Activated CD4-positive, CD25-positive, alpha-beta regulatory T cell treated with anti-CD3 and anti-CD28 coated beads, Interleukin-2, amount 50 U/mL, for 72 hours (primary cell): Measurements from ENCODE around the gene TRMT44.
"Not testable (repeated sequence)": the region's sequence is repeated elsewhere in the genome, so short reads cannot be mapped to it uniquely, and the experiment has no call there.

Experiments
- DNase-seq: peaks from one replicate; pipeline ENCODE4 v3.0.0; 2021

TRMT44 gene

DNA sequence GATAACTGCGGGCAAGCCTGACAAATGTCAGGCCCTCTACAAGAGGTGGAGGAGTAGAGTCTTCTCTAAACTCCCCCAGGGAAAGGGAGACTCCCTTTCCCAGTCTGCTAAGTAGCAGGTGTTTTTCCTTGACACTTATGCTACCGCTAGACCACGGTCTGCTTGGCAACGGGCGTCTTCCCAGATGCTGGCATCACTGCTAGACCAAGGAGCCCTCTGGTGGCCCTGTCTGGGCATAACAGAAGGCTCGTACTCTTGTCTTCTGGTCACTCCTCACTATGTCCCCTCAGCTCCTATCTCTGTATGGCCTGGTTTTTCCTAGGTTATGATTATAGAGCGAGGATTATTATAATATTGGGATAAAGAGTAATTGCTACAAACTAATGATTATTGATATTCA is 33.7 kb upstream of the TRMT44 start:
- not testable (repeated sequence) for DNase-seq

GRCh38 chr4:8407316-8407715 is 33.3 kb upstream of the TRMT44 start:
- DNase-seq, result no peak

- DNase-seq, result no peak
These were observed 32.8 kb upstream of the TRMT44 start for GRCh38 chr4:8407756-8408155.

DNA sequence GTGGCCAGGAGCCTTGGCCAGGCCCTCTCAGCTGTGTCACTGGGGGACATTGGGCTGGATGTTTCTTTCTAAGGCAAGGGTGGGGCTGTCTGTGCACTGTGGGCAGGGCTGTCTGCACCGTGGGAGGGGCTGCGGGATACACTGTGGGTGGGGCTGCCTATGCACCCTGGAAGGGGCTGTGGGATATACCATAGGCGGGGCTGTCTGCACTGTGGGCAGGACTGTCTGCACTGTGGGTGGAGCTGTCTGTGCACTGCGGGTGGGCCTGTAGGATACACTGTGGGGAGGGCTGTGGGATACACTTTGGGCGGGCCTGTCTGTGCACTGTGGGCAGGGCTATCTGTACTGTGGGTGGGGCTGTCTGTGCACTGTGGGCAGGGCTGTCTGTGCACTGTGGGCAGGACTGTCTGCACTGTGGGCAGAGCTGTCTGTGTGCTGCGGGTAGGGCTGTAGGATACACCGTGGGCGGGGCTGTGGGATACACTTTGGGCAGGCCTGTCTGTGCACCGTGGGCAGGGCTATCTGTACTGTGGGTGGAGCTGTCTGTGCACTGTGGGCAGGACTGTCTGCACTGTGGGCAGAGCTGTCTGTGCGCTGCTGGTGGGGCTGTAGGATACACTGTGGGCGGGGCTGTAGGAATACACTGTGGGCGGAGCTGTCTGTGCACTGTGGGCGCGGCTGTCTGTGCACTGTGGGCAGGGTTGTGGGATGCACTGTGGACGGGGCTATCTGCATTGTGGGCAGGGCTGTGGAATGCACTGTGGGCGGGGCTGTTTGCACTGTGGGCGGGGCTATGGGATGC is 31.1 kb upstream of the TRMT44 start:
- no peak for DNase-seq

DNA sequence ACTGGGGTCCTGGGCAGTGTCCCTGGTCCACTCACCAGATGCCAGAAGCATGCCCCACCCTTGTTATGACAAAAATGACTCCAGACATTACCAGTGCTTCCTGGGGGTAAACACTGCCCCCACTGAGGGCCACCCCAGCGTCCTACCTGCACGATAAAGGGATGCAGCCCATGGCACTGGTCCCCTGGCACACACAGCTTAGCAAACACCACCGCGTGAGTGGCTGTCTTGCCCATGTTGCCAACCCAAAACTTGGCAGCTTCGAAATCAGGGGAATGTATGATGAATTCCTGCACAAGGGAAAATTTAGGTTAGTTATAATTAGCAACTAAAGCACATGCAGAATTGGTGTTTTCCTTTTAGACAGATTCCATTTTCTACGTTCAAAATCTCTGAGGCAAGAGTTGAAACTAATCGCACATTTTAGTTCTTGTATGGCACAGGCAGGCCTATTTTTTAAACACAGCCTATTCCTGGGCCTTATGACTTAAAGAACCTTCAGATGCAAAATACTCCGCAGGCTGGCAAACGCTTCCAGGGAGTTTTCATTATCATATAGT is 30.4 kb upstream of the TRMT44 start:
- DNase-seq, result no peak

DNA sequence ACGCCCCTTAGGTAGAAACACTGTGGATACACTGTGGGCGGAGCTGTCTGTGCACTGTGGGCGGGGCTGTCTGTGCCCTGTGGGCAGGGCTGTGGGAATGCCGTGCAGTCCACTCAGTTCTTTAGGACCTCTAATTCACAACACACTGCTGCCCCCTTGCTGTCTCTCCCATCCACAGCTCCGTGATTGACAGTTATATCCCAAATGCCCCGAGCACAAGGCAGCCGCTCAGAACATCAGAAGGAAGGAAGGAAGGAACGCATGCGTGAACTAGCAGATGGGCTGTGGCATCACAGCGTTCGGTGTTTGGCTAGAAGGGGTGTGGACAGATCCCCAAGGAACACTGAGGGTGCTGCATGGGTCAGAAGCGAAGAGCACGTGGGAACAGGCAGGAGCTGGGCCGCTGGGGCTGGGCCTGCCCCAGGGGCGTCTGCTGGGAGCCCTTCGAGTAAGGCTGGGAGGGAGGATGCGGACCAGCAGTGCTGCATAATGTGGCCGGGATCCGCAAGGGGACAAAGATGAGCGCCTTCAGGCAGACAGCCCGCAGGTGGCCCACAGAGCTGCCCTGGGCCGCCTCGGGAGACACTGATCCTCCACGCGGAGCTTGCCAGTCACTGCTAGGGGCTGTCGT is 29.8 kb upstream of the TRMT44 start:
- DNase-seq, result no peak

- DNase-seq, result no peak
These were observed 29.0 kb upstream of the TRMT44 start for GRCh38 chr4:8411351-8412180.

DNA sequence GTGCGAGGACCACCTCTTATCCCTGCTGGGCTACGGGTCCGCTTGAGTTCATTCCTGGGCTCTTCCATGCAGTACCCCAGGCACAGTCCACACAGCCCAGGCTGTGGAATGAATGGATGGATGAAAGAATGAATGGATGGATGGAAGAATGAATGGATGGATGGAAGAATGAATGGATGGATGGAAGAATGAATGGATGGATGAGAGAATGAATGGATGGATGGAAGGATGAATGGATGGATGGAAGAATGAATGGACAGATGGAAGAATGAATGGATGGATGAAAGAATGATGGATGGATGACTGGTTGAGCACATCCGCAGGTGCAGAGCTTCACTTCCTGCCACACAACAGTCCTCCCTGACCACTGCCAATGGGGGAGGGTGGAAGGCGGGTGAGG is 28.3 kb upstream of the TRMT44 start:
- no peak for DNase-seq

DNA sequence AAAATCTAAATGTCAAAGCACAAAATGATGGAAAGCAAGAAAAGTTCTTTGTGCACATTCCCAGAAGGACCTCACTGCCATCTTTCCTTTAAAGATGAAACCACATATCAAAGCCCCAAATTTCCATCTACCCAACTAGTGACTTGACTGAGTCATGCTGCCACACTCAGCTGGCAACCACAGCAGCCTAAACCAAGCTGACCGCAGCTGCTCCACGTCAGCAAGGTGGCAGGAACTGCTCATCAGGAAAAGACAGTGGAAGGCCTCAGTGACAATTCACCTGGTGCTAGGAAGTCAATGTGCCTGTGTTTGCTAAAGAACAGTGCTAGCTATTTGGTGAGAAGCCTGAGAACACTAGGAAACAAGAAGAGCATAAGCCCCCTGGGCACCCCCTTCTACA is 26.2 kb upstream of the TRMT44 start:
- DNase-seq, result no peak

- no peak for DNase-seq
These were observed 23.4 kb upstream of the TRMT44 start for GRCh38 chr4:8417071-8417614.

- DNase-seq, result no peak
These were observed 21.1 kb upstream of the TRMT44 start for GRCh38 chr4:8419222-8420041.

- not testable (repeated sequence) for DNase-seq
These were observed 20.4 kb upstream of the TRMT44 start for GRCh38 chr4:8420151-8420550.

GRCh38 chr4:8422327-8422726 is 18.2 kb upstream of the TRMT44 start:
- DNase-seq, result no peak

- DNase-seq, result no peak
These were observed 17.8 kb upstream of the TRMT44 start for GRCh38 chr4:8422786-8423185.

DNA sequence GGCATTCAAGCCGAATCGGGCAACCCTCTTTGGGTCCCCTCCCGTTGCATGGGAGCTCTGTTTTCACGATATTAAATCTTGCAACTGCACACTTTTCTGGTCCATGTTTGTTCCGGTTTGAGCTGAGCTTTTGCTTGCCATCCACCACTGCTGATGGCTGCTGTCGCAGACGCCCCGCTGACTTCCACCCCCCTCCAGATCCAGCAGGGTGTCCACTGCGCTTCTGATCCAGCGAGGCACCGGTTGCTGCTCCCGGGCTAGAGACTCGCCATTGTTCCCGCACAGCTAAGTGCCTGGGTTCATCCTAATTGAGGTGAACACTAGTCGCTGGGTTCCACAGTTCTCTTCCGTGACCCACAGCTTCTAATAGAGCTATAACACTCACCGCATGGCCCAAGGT is 13.3 kb upstream of the TRMT44 start:
- DNase-seq, result no peak

DNA sequence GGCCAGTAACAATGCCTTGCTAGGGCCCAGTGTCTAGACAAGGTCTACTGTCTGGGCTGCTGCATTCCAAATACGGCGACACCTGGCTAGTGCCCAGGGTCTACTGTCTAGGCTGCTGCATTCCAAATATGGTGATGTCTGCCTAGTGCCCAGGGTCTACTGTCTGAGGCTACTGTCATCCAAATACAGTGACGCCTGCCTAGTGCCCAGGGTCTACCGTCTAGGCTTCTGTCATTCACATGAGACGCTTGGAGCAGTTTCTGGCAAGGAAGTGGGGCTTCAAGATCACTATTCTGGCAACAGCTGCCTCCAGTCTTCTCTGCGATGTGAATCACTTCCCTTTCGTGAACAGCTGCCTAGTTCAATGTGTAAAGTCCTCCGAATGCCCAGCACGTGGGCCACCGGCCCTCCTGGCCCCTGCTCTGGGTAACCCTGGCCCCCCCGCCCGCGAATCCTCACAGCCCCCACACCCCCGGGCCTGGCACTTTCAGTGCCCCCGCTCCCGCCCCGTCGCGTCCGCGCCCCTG is 12.8 kb upstream of the TRMT44 start:
- no peak for DNase-seq

DNA sequence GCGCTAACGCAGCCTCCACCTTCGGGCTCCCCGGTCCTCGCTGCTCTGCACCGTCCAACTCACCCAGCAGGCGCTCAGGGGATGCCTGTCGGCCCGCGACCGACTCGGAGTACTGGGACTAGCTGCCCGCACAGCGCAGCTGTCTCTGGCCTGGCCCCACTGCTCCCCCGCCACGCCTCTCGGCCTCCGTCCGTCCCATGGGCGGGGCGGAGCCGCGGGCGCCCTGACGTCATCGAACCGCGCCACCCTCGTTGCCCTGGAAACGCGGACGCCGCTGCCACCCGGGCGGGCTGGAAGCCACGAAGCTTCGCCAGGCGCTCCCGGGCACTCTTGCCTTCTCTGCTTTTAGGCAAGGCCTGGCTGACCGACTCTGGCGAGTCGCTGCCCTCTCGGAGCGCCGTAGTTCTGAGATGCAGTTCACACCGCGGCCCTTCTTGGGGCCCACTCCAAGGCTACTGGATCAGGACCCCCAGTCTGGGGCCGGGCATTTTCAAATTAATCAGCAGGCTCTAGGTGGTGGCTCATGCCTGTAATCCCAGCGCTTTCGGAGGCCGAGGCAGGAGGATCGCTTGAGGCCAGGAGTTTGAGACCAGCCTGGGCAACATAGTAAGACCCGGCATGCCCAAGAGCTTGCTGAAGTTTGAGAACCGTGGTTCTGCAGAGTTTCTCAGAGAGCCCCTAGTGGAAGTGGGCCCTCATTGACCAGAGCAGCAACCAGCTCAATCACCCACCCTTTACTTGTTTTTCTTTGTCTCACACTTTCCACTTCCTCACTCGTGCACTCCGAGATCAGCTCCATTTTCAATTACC is 12.1 kb upstream of the TRMT44 start:
- peak; percentile 98 for DNase-seq

- no peak for DNase-seq
These were observed 9.0 kb upstream of the TRMT44 start for GRCh38 chr4:8431553-8431952.

GRCh38 chr4:8433136-8433535 is 7.4 kb upstream of the TRMT44 start:
- no peak for DNase-seq

- DNase-seq, result no peak
These were observed 6.1 kb upstream of the TRMT44 start for GRCh38 chr4:8434251-8435073.
